GM18520 (cell line): ENCODE data around the gene MKRN3.
"Not testable (repeated sequence)": the region's sequence is repeated elsewhere in the genome, so short reads cannot be mapped to it uniquely, and the experiment has no call there.

Experiments
- ATAC-seq: cut with Tn5 transposase; IDR thresholded peaks from one replicate; pipeline ENCODE4 v1.9.1; 2021; ENCODE audit not compliant: unreplicated experiment

The MKRN3 gene

GRCh38 chr15:23578521-23579150 lies 13.2 kb downstream of the MKRN3 start:
- no peak for ATAC-seq

DNA sequence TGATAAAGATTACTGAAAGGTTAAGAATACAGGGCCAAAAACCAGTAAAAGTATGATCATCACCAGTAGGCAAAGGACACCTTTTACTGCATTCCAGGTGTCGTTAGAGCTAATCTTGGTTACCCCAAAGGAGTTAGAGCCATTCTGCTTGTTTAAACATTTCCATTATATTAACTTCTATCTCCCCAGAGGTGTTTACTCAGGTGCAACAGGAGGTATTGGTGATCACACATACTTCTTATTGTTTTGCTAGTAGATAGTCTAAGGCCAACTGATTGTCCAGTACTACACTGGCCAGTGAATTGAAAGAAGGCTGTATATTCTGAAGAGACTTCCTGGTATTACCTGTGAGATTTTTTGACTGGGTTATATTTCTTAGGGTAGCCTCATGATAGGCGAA lies 22.8 kb downstream of the MKRN3 start:
- no peak for ATAC-seq

DNA sequence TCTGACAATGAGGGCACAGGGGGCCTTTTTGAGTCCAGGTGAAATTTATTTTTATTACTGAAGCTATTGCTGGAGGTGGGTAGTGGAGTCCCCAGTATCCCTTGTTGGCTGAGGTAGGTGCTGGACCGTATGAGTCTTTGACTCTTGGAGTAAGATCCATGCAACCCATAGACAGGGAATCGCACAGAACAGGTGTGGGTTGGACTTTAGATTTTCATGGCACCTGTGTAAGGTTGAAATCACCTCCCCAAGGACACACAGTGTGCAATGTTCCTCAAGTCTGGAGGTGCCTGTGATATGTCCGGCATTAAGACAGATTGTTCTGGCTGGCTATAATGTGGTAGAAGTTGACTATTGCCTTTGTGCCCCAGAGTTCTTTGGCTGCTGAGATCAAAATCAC lies 23.5 kb downstream of the MKRN3 start:
- ATAC-seq, result no peak

- ATAC-seq, result no peak
Observed at GRCh38 chr15:23594252-23594770, 28.8 kb downstream of the MKRN3 start.

GRCh38 chr15:23595368-23595767 lies 29.9 kb downstream of the MKRN3 start:
- ATAC-seq, result no peak

DNA sequence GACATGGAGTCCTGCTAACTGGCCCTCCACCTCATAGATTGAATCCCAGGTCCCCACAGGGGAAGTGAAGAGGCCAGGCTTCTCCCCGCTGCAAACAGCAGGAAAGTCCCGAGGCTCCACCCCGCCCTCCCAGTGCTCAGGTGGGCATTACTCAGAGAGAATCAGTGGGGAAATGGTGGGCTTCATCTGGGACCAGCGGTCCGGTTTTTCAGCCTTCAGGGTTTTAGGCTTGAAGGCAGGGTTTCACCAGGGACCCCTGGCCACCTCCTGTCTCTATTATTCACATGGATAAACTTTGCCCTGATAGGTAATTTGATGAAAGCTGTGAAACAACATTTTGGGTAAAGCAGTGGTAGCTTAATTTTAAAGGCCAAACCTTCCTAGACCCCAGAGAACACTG lies 31.3 kb downstream of the MKRN3 start:
- no peak for ATAC-seq

GRCh38 chr15:23597278-23597677 lies 31.8 kb downstream of the MKRN3 start:
- ATAC-seq, result not testable (repeated sequence)

GRCh38 chr15:23599053-23599452 lies 33.6 kb downstream of the MKRN3 start:
- no peak for ATAC-seq

DNA sequence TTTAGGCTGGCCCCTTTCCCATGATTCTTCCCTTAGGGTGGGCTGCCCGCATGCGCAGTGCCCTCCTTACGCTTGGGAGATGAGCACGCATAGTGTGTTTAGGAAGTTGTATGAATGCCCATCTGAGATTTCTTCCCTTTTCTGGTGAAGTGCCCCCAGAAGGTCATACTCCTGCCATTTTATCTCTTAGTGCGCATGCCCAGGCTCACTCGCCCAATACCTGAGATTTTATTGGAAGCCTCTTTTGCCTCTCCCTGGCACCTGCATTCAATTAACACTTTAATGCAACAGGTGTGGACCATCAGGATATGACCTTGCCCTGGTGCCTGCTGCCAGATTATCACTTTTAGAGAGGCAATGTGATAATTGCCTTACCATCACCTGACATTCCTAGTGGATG lies 36.6 kb downstream of the MKRN3 start:
- ATAC-seq, result no peak

- no peak for ATAC-seq
Observed at GRCh38 chr15:23606226-23606625, 40.8 kb downstream of the MKRN3 start.

- no peak for ATAC-seq
Observed at GRCh38 chr15:23616536-23616935, 51.1 kb downstream of the MKRN3 start.
